A549 treated with CORT108297 at 1 μM for 4 hours (cell line): ENCODE data around the gene WHAMM. TPM values are rescaled to one million over a fixed set of nuclear protein-coding genes. Genes with fewer than 3 reads are reported as not detected.

ENCODE experiments used
- total RNA-seq: library from RNA; stranded (reverse); fragments of 200-300 nt; extraction: Qiagen RNA extraction; gene quantifications from 5 replicates; pipeline ENCODE4 v1.2.3, GENCODE V29; 2022

The WHAMM gene, protein sequence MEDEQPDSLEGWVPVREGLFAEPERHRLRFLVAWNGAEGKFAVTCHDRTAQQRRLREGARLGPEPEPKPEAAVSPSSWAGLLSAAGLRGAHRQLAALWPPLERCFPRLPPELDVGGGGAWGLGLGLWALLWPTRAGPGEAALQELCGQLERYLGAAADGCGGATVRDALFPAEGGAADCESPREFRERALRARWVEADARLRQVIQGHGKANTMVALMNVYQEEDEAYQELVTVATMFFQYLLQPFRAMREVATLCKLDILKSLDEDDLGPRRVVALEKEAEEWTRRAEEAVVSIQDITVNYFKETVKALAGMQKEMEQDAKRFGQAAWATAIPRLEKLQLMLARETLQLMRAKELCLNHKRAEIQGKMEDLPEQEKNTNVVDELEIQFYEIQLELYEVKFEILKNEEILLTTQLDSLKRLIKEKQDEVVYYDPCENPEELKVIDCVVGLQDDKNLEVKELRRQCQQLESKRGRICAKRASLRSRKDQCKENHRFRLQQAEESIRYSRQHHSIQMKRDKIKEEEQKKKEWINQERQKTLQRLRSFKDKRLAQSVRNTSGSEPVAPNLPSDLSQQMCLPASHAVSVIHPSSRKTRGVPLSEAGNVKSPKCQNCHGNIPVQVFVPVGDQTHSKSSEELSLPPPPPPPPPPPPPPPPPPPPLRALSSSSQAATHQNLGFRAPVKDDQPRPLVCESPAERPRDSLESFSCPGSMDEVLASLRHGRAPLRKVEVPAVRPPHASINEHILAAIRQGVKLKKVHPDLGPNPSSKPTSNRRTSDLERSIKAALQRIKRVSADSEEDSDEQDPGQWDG
- total RNA-seq = 5.7 to 7.1 TPM (median 6.9 TPM) in 5 replicates

DNA sequence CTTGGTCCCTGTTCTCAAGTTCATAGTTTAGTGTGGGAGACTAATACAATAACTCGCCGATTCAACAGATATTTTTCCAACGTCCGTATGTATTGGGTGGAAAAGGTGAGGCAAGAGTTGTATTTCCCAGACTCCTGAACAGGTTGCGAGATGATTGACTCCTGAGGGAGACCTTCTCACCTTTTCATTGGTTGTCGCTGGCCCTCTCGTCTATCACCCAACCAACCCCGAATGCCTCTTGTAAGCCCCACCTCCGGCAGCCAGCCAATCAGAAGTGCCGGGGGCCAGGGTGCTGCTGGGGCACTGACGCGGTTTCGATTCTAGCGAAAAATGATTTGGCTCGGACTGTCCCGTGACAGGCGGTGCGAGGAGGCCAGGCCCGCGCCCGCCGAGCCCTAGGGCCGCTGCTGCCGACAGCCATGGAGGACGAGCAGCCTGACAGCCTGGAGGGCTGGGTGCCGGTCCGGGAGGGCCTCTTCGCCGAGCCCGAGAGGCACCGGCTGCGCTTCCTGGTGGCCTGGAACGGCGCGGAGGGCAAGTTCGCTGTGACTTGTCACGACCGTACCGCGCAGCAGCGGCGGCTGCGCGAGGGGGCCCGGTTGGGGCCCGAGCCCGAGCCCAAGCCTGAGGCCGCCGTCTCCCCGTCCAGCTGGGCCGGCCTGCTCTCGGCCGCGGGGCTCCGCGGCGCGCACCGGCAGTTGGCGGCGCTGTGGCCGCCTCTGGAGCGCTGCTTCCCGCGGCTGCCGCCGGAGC lies at the start of gene WHAMM:
TSS of gene WHAMM (plus strand) at position 321 of the 753 bp plus-strand sequence. CDS start at position 420, 99 bp downstream.

DNA sequence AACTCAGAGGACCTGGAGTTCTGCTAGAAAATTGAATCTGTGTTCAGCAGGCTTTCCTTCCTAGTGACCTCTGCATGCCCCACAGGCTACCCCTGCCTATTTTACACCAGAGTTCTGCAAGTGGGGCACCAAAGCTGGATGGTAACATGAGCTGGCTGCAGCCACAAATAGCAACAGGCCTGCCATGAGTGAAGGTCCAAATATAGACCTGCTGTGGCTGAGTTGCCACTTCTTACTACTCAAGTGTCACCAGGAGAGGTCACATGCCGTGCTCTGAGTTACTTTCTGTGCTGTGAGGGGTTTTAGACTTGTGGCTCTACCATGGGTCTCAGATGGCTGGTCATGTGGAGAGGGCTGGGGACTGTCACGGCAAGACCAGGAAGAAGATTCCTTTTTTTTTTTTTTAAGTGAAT lies 3.4 kb upstream of the WHAMM start, which contains the start of gene FSD2:
TSS of gene FSD2 (minus strand) at position 76 of the 413 bp plus-strand sequence. CDS start 18,679 bp downstream, outside the sequence.

Other genes starting within 250 kb of the WHAMM start
- 2.9 to 3.6 TPM (median 3.3 TPM) in 5 replicates for gene CPEB1, start 162.3 kb upstream of the WHAMM start, total RNA-seq
- gene AP3B2, start 99.8 kb upstream of the WHAMM start, total RNA-seq = 0.57 to 0.94 TPM (median 0.74 TPM) in 5 replicates
- gene FSD2, start 3.6 kb upstream of the WHAMM start, total RNA-seq = not detected in 5 replicates
- 10.9 to 12.9 TPM (median 12.5 TPM) in 5 replicates for gene HOMER2, start 143.1 kb downstream of the WHAMM start, total RNA-seq
- gene RAMAC, start 176.6 kb downstream of the WHAMM start, total RNA-seq = 40.4 to 62.1 TPM (median 41.8 TPM) in 5 replicates
- 39.8 to 47.8 TPM (median 46.5 TPM) in 5 replicates for gene C15orf40, start 202.0 kb downstream of the WHAMM start, total RNA-seq